IMR-90 (cell line): ENCODE data around the gene CADM1. TPM values are rescaled to one million over a fixed set of nuclear protein-coding genes. Genes with fewer than 3 reads are reported as not detected.

Source experiments
- ATAC-seq: fragments of 200-7000 bp; cut with Tn5 transposase; 2 replicates; pipeline ENCODE4 v1.9.1; 2020; ENCODE audit warnings: low read depth, mild to moderate bottlenecking, moderate library complexity
- BruUV-seq: library from RNA; stranded (reverse); fragments of 400-500 nt; replicated peaks from 2 replicates; lab custom pipeline; 2021; lab: Mats Ljungman, UMichigan
- CTCF ChIA-PET: fragments of 300-600 bp; formaldehyde crosslinking; extraction: SDS; loops from one replicate; lab custom pipeline; 2021; ENCODE audit warnings: antibody characterized with exemption; lab: Yijun Ruan, JAX
- POLR2A ChIA-PET: fragments of 300-600 bp; sonication (Branson Sonifier 250); formaldehyde crosslinking; loops from one replicate; lab custom pipeline; 2022; ENCODE audit warnings: antibody characterized with exemption; ENCODE audit not compliant: unreplicated experiment; lab: Charles Lee
- DNase-seq: peaks from one replicate; pipeline ENCODE4 v3.0.0; 2013
- H2AFZ ChIP-seq: replicated peaks from 2 replicates; pipeline ENCODE3; 2013; ENCODE audit warnings: low read length, mild to moderate bottlenecking; ENCODE audit not compliant: poor library complexity
- H2AK5ac ChIP-seq: 2 replicates; pipeline ENCODE4 v1.6.1; 2013; ENCODE audit warnings: low read depth, low read length, inconsistent platforms
- H2AK9ac ChIP-seq: replicated peaks from 2 replicates; pipeline ENCODE3; 2013; ENCODE audit warnings: mild to moderate bottlenecking, low read depth, low read length, moderate library complexity; ENCODE audit not compliant: poor library complexity
- H2BK120ac ChIP-seq: 2 replicates; pipeline ENCODE4 v1.6.1; 2013; ENCODE audit warnings: low read depth, low read length, inconsistent platforms
- H2BK15ac ChIP-seq: 3 replicates; pipeline ENCODE4 v1.6.1; 2013; ENCODE audit warnings: low read depth, low read length, inconsistent platforms
- H2BK20ac ChIP-seq: 2 replicates; pipeline ENCODE4 v1.6.1; 2013; ENCODE audit warnings: low read depth, mild to moderate bottlenecking, inconsistent platforms, low read length, moderate library complexity
- H2BK5ac ChIP-seq: 2 replicates; pipeline ENCODE4 v1.6.1; 2013; ENCODE audit warnings: mild to moderate bottlenecking, low read depth, low read length, inconsistent platforms; ENCODE audit not compliant: poor library complexity, severe bottlenecking
- H3K14ac ChIP-seq: replicated peaks from 2 replicates; pipeline ENCODE4 v1.6.1; 2013; ENCODE audit warnings: low read depth, low read length, inconsistent platforms
- H3K18ac ChIP-seq: 2 replicates; pipeline ENCODE4 v1.6.1; 2013; ENCODE audit warnings: low read depth, low read length, control low read depth
- H3K23ac ChIP-seq: 2 replicates; pipeline ENCODE4 v1.6.1; 2013; ENCODE audit warnings: low read depth, low read length, inconsistent platforms
- H3K27ac ChIP-seq: 2 replicates; pipeline ENCODE4 v1.5.1; 2013; ENCODE audit warnings: mild to moderate bottlenecking, control low read depth, low read length; ENCODE audit not compliant: insufficient read depth
- H3K27me3 ChIP-seq: 2 replicates; pipeline ENCODE4 v1.6.1; 2013; ENCODE audit warnings: low read length; ENCODE audit not compliant: control insufficient read depth, insufficient read depth
- H3K36me3 ChIP-seq: 2 replicates; pipeline ENCODE4 v1.6.1; 2013; ENCODE audit warnings: low read length, mixed read lengths; ENCODE audit not compliant: control insufficient read depth, insufficient read depth
- H3K4ac ChIP-seq: 2 replicates; pipeline ENCODE4 v1.6.1; 2013; ENCODE audit warnings: low read depth, low read length, inconsistent platforms
- H3K4me1 ChIP-seq: 2 replicates; pipeline ENCODE4 v1.6.1; 2013; ENCODE audit warnings: low read length, mixed read lengths; ENCODE audit not compliant: control insufficient read depth, insufficient read depth
- H3K4me2 ChIP-seq: 2 replicates; pipeline ENCODE4 v1.6.1; 2013; ENCODE audit warnings: low read depth, mild to moderate bottlenecking, control low read depth, low read length, moderate library complexity
- H3K4me3 ChIP-seq: 2 replicates; pipeline ENCODE4 v1.5.1; 2013; ENCODE audit warnings: low read depth, mild to moderate bottlenecking, control low read depth, low read length, moderate library complexity; ENCODE audit not compliant: insufficient read depth
- H3K56ac ChIP-seq: 2 replicates; pipeline ENCODE4 v1.6.1; 2013; ENCODE audit warnings: low read length, inconsistent platforms; ENCODE audit not compliant: insufficient read depth; ENCODE audit errors: extremely low read depth
- H3K79me1 ChIP-seq, 2 experiments: 2 replicates each; pipeline ENCODE4 v1.6.1; 2013; ENCODE audit warnings: low read length in 2 of 2, inconsistent platforms in 1 of 2, low read depth in 1 of 2
- H3K9ac ChIP-seq: 2 replicates; pipeline ENCODE4 v1.6.1; 2013; ENCODE audit warnings: low read depth, low read length, control low read depth
- H3K9me1 ChIP-seq: 2 replicates; pipeline ENCODE4 v1.6.1; 2013; ENCODE audit warnings: low read length, inconsistent platforms; ENCODE audit not compliant: insufficient read depth
- H3K9me3 ChIP-seq: 2 replicates; pipeline ENCODE4 v1.6.1; 2013; ENCODE audit warnings: low read length; ENCODE audit not compliant: control insufficient read depth, insufficient read depth
- H4K20me1 ChIP-seq: 2 replicates; pipeline ENCODE4 v1.6.1; 2013; ENCODE audit warnings: low read length, inconsistent platforms; ENCODE audit not compliant: insufficient read depth
- H4K5ac ChIP-seq: 2 replicates; pipeline ENCODE4 v1.6.1; 2013; ENCODE audit warnings: mild to moderate bottlenecking, low read depth, low read length, control low read depth
- H4K8ac ChIP-seq, 2 experiments: 2 replicates each; pipeline ENCODE4 v1.6.1; 2013; ENCODE audit warnings: low read depth in 2 of 2, low read length in 2 of 2, control low read depth in 1 of 2, inconsistent platforms in 1 of 2
- H4K91ac ChIP-seq: 2 replicates; pipeline ENCODE4 v1.6.1; 2013; ENCODE audit warnings: low read depth, low read length, inconsistent platforms; ENCODE audit not compliant: insufficient read depth
- BHLHE40 ChIP-seq: fragments of 150-350 bp; IDR thresholded peaks from 2 replicates; pipeline ENCODE4 v1.6.1; 2016; ENCODE audit warnings: mild to moderate bottlenecking, low read depth, low read length
- CEBPB ChIP-seq: IDR thresholded peaks from 2 replicates; pipeline ENCODE4 v1.6.1; 2012; ENCODE audit warnings: low read depth, low read length, improper control_type of control experiment
- CHD1 ChIP-seq: IDR thresholded peaks from 2 replicates; pipeline ENCODE4 v1.6.1; 2012; ENCODE audit warnings: low read depth, low read length, improper control_type of control experiment
- ELK1 ChIP-seq: fragments of 150-350 bp; IDR thresholded peaks from 2 replicates; pipeline ENCODE4 v1.6.1; 2016; ENCODE audit warnings: low read depth, mild to moderate bottlenecking, low read length, moderate library complexity, borderline replicate concordance
- FOS ChIP-seq: fragments of 150-350 bp; IDR thresholded peaks from 2 replicates; pipeline ENCODE4 v1.6.1; 2016; ENCODE audit warnings: low read depth, low read length
- MAFK ChIP-seq: IDR thresholded peaks from 2 replicates; pipeline ENCODE4 v1.6.1; 2012; ENCODE audit warnings: low read depth, low read length, improper control_type of control experiment
- MAZ ChIP-seq: IDR thresholded peaks from 2 replicates; pipeline ENCODE4 v1.6.1; 2012; ENCODE audit warnings: low read depth, mild to moderate bottlenecking, low read length, improper control_type of control experiment, moderate library complexity, borderline replicate concordance
- MXI1 ChIP-seq: IDR thresholded peaks from 2 replicates; pipeline ENCODE4 v1.6.1; 2012; ENCODE audit warnings: low read depth, mild to moderate bottlenecking, low read length, moderate library complexity, borderline replicate concordance
- NFE2L2 ChIP-seq: fragments of 150-350 bp; IDR thresholded peaks from 2 replicates; pipeline ENCODE4 v1.6.1; 2016; ENCODE audit warnings: low read depth, mild to moderate bottlenecking, low read length
- POLR2A ChIP-seq: IDR thresholded peaks from 2 replicates; pipeline ENCODE4 v1.6.1; 2012; ENCODE audit warnings: mild to moderate bottlenecking, low read depth, low read length
- RAD21 ChIP-seq: IDR thresholded peaks from 2 replicates; pipeline ENCODE4 v1.6.1; 2012; ENCODE audit warnings: low read length, improper control_type of control experiment
- RCOR1 ChIP-seq: IDR thresholded peaks from 2 replicates; pipeline ENCODE4 v1.6.1; 2012; ENCODE audit warnings: mild to moderate bottlenecking, low read length, improper control_type of control experiment; ENCODE audit not compliant: insufficient replicate concordance
- RFX5 ChIP-seq: IDR thresholded peaks from 2 replicates; pipeline ENCODE4 v1.8.0; 2012; ENCODE audit warnings: low read depth, mild to moderate bottlenecking, low read length, moderate library complexity
- SMC3 ChIP-seq: fragments of 150-350 bp; IDR thresholded peaks from 2 replicates; pipeline ENCODE4 v1.6.1; 2016; ENCODE audit warnings: low read depth, mild to moderate bottlenecking, antibody characterized with exemption, low read length, moderate library complexity
- WGBS, 2 experiments: methylation state at CpG; one replicate each; pipeline versions ENCODE4 v1.1.5 to v1.1.7; 2013; ENCODE audit warnings: missing lambda C conversion rate in 2 of 2; ENCODE audit not compliant: insufficient read length in 1 of 2; ENCODE audit errors: extremely low coverage in 2 of 2; 5-methylcytosine and 5-hydroxymethylcytosine counted together
- dilution Hi-C: fragments of 300-500 bp; cut with HindIII; formaldehyde crosslinking; loops from one replicate; pipeline ENCODE4 v1.14.3; 2018; ENCODE audit warnings: low sequenced_read_pairs; ENCODE audit not compliant: unreplicated experiment
- in situ Hi-C: fragments of 300-500 bp; cut with MboI; formaldehyde crosslinking; loops from 3 replicates; pipeline ENCODE4 v1.14.3; 2019; ENCODE audit warnings: low sequenced_read_pairs, inconsistent platforms, mixed read lengths
- intact Hi-C: fragments of 100-400 bp; cut with micrococcal nuclease; formaldehyde crosslinking; loops from 2 replicates; pipeline ENCODE4 v1.10.0; 2022
- polyA plus RNA-seq, 3 experiments: library from polyadenylated mRNA; depleted of rRNA; stranded (reverse); fragments of >200 nt; gene quantifications; 2 replicates each; pipeline ENCODE4 v1.2.3, GENCODE V29; 2012; ENCODE audit warnings: low replicate concordance in 1 of 3
- total RNA-seq: library from RNA; depleted of rRNA; stranded (reverse); fragments of >200 nt; gene quantifications from 2 replicates; pipeline ENCODE4 v1.2.3, GENCODE V29; 2012
- TF ChIP-seq, protein P1 (sequence below): conservative IDR thresholded peaks from 2 replicates; pipeline ENCODE4 v1.5.1; 2012; ENCODE audit warnings: mild to moderate bottlenecking, low read depth, low read length, improper control_type of control experiment

CADM1 gene
- total and polyA plus RNA-seq, 2 of the 4 experiments (the other 2 are of a cell fraction): 28.8 to 77.1 TPM

GRCh38 chr11:115423728-115424459 lies 80.3 kb downstream of the CADM1 start:
- WGBS, 2 experiments: no CpG with 5 or more reads among the region's 7 CpGs
- TF ChIP-seq CEBPB (no peak), POLR2A (no peak), NFE2L2 (no peak), RAD21 (no peak), SMC3 (no peak), BHLHE40 (no peak), MXI1 (no peak), RFX5 (no peak), MAZ (no peak), CHD1 (no peak), FOS (no peak), MAFK (no peak), ELK1 (no peak), RCOR1 (no peak)
- TF ChIP-seq, protein P1, sequence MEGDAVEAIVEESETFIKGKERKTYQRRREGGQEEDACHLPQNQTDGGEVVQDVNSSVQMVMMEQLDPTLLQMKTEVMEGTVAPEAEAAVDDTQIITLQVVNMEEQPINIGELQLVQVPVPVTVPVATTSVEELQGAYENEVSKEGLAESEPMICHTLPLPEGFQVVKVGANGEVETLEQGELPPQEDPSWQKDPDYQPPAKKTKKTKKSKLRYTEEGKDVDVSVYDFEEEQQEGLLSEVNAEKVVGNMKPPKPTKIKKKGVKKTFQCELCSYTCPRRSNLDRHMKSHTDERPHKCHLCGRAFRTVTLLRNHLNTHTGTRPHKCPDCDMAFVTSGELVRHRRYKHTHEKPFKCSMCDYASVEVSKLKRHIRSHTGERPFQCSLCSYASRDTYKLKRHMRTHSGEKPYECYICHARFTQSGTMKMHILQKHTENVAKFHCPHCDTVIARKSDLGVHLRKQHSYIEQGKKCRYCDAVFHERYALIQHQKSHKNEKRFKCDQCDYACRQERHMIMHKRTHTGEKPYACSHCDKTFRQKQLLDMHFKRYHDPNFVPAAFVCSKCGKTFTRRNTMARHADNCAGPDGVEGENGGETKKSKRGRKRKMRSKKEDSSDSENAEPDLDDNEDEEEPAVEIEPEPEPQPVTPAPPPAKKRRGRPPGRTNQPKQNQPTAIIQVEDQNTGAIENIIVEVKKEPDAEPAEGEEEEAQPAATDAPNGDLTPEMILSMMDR: no peak
- Histone ChIP-seq H4K5ac (no peak overlapping the region), H3K36me3 (peaks cover 1% of the 10 kb centered on the region; the same call in 1 of the 2 replicates), H4K91ac (no peak overlapping the region), H3K27me3 (no peaks in the 10 kb centered on the region), H3K4ac (no peak overlapping the region), H3K9ac (no peak overlapping the region), H2AFZ (no peak overlapping the region), H2AK9ac (no peak overlapping the region), H3K18ac (no peak overlapping the region), H2BK15ac (no peak overlapping the region), H2BK5ac (no peak overlapping the region), H3K27ac (no peak overlapping the region), H2BK120ac (no peak overlapping the region), H2BK20ac (no peak overlapping the region), H3K79me1 (peaks cover 3 to 9% of the 10 kb centered on the region in 2 experiments; a peak in 1 of 4 replicates), H4K20me1 (no peaks in the 10 kb centered on the region), H3K14ac (no peak overlapping the region), H3K9me1 (no peaks in the 10 kb centered on the region), H2AK5ac (no peak overlapping the region), H3K4me1 (peaks cover 2% of the 10 kb centered on the region), H3K4me3 (no peak overlapping the region), H3K23ac (no peak overlapping the region), H4K8ac (no peak overlapping the region), H3K9me3 (no peaks in the 10 kb centered on the region), H3K4me2 (no peak overlapping the region), H3K56ac (no peak overlapping the region)
- POLR2A ChIA-PET: no interaction called here
- in situ Hi-C loops (no loop called here), intact Hi-C loops (no loop called here), dilution Hi-C loops (no loop called here)
- ATAC-seq: no peak
- peak; percentile 56 for DNase-seq
- no TSS peak for BruUV-seq
- CTCF ChIA-PET: interaction anchor here (0.6 kb wide), 1 partner anchor 31 kb away, joined by 4 read pairs; no protein-coding TSS in a partner anchor
